HG03097 (cell line): Measurements from ENCODE around the gene FGF3.

Source experiments
- ATAC-seq: cut with Tn5 transposase; IDR thresholded peaks from one replicate; pipeline ENCODE4 v1.9.1; 2021; ENCODE audit not compliant: unreplicated experiment, low FRiP score

Gene FGF3

DNA sequence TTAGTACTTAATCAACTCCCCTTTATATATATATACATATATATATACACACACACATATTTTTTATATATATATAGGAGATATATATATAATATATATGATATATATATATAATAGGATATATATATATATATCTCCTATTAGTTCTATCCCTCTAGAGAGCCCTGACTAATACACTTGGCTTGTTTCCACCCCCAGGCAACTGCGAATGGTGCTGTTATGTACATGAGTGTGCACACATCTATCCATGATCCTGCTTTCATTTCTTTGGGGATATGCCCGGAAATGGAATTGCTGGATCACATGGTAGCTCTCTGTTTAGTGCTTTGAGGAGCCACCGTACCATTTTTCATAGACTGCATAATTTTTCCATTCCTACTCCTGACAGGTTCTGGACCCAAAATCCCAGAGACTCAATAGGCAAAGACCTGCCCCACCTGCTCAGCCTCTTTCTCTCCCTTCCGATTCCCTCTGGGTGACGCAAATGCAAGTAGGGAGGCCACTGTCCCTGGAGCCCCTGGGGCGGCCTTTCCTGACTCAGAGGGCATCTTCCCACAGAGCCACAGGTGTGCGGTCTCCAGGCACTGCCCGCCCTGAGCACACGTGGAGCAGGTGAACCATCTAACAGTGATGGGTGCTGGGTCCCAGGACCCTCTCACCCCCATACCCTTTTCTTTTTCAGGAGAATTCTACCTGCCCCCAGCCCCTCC is 12.0 kb downstream of the FGF3 start:
- no peak for ATAC-seq

DNA sequence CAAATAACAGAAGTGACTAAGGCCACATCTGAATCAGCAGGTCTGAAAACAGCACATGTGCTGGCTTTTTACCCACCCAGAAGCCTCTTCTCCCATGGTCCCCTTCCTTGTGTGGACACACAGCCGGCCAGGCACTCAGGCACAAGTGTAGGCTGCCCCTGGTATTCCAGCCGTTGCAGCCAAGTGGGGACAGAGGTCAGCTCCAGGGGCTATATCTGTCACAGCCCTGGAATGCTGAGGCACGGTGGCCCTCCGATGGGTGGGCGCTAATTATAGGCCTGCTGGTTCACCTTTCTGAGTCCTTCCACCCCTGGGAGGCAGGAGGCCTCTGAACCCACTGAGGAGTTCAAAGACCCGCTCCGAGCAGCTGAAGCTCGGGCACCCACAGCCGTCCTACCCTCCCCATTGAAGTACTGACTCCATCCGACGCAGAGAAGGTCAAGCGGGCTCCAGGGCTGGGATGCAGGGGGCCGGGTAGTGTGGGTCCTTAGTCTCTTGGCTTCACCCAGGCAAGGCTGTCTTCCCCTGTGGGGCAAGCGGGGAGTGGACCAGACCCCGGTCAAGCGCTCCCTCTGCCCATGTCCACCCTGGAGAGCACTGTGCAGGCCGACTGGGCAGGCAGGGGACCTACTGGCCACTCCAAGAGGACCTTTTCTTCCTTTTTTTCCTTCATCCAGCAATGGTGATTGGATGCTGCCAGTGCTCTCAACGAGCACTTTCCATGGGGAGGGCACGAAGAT is 14.3 kb downstream of the FGF3 start:
- ATAC-seq: no peak

DNA sequence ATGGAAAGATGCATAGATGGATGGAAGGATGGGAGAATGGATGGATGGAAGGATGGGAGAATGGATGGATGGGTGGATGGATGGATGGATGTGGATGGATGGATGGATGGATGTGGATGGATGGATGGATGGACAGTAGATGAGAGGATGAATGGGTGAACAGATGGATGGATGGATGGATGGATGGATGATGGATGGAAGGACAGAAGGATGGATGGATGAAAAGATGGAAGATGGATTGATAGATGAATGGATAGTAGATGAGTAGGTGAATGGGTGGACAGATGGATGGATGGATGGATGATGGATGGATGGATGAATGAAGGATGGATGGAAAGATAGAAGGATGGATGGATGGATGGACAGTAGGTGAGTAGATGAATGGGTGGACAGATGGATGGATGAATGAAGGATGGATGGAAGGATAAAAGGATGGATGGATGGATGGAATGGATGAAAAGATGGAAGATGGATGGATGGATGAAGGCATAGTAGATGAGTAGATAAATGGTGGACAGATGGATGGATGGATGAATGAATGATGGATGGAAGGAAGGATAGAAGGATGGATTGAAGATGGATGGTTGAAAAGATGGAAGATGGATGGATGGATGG is 15.5 kb downstream of the FGF3 start:
- no peak for ATAC-seq

DNA sequence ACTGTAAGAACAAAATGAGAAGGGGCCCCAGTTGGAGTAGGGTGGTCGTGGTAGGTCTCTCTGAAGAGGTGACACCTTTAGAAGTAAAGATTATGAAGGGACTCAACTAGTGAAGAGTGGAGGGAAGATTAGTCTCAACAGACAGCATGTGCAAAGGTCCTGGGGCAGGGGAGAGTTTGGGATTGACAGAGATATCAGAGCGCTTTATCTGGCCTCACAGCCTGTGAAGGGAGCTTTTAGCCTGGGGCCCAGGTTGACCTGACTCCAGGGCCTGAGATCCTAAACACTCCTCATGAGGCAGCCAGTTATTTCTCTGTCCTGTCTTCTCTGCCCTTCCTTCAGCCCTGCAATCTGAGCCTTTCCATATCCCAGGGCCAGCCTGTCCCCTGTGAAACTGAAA is 16.2 kb downstream of the FGF3 start:
- no peak for ATAC-seq

DNA sequence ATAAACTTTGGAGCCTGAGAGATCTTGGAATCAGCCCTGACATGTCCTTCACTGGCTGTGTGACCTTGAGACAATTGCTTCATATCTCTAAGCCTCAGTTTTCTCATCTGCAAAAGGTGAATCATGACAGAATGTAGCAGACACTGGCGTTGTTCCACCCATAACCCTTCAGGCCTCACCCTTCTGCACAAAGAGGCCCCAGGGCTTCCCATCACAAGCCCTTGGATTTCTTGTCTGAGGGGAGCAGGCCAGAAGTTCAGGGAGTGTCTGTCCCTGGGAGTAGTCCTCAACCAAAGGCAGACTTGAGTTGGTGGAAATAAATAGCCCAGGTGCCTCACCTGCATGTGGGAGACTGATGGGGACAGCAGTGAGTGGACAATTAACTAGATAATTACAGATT is 16.6 kb downstream of the FGF3 start:
- no peak for ATAC-seq

DNA sequence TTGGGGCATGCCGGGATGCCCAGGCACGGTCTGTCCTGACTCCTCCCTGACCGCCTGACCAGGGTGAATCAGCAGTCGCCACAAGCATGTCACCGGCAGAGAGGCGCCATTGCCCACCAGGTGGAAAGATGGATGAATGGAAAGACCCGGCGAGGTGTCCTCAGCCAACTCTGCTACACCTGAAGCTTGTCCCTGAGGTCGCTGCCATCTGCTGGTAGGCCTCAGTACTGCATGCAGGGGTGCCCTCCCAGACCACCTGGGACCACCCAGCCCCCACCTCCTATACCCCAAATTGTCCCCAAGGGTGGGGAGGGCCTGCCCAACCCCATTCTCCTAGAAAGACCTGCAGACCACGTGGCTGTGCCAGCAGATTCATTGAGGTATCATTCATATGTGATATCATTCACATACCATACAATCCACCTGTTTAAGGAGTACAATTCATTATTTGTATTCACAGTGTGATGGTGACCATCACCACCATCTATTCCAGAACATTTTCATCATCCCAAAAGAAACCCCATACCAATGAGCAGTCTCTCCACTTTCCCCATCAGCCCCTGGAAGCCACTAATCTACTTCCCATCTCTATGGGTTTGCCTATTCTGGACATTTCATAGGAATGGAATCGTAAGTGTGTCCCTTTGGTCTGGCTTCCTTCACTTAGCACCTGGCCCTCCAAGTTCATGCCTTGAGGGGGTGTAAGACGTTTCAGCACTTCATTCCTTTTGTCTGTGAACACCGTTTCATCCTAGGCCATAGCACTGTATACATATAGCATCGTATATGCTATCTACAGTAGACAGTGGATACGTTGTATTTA is 17.5 kb downstream of the FGF3 start:
- no peak for ATAC-seq

DNA sequence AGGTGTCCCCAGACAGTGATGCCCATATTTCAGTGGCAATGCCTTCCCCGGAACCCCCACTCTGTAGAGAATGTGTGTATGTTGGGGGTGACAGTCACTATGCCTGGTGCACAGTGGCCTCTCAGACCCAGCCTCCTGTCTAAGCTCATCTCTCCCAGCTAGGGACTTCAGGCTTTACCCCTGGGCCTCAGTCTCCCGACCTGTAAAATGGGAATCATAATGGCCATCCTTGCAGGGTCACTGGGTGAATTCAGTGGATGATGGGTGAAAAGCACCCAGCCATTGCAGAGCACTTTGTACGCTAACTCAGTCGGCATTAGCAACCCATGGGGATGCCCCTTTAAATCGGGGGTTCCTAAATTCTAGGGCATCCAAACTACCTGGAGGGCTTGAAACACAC is 18.9 kb downstream of the FGF3 start:
- ATAC-seq: no peak

DNA sequence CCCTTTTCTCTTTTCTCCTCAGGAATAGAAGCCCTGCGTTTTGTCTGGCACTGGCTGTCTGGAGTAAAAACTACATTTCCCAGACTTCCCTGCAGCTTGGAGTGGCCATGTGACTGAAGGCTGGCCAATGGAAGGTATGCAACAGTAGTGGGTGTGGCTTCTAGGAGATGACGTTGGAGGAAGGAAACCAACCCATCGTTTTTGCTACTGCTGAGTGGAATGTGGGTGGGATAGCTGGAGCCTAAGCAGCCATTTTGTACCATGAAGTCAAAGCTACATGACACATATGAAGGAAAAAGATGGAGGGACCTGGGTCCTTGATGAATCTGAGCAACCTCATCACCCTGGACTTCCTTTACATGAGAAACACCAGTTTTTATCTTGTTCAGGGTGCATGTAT is 19.6 kb downstream of the FGF3 start:
- ATAC-seq: no peak

DNA sequence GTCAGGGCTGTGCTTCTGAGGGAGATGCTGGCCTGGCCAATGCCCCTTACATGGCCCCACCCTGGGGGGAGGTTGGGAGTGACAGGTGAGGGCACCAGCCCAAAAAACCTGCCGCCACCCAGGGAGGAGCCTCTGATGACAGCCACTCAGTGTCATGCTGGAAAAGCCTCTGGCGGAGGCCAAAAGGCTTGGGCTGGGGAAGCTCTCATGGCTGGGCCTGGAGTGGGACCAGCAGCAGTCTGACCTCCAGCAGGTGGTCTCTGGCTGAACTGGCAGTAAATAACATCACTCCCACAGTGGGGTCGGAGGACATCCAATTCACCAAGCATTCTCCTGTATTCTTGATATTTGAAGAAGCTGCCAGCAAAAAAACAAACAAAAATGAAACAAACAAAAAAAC is 20.1 kb downstream of the FGF3 start:
- ATAC-seq: no peak

DNA sequence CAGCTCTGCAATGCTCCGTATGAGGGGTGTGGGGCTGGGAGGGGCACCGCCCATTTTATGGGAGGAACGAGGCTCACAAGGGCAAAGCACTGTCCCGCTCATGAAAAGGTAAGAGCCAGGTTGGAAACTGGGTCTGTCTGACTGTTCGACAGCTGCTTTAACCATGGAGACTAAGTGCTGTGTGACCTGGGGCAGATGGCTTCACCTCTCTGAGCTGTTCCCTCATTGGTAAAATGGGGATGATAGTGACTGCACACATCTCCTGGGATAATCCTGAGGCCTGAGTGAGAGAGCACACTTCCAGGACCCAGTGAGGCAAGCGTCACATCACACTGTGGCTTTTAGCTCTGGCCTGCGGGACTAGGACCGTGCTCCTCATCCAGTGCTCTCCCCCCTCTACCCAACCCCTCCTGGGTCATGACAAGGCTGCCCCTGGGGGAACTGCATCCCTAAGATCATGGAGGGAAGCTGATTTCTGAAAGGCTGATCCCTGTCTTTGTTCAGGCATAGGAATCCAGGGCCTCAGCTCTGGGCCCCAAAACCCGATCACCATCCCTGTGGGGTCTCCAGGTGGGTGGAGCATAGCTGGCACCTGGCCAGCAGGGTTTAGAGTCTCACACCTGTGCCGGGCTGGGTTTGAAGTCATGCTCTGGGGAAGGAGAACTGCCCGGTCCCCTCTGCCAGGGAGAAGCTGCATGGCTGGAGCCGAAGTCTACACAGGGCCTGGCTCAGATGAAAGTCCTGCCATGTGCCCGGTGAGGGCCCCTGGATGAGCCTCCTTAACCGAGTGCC is 21.3 kb downstream of the FGF3 start:
- no peak for ATAC-seq

DNA sequence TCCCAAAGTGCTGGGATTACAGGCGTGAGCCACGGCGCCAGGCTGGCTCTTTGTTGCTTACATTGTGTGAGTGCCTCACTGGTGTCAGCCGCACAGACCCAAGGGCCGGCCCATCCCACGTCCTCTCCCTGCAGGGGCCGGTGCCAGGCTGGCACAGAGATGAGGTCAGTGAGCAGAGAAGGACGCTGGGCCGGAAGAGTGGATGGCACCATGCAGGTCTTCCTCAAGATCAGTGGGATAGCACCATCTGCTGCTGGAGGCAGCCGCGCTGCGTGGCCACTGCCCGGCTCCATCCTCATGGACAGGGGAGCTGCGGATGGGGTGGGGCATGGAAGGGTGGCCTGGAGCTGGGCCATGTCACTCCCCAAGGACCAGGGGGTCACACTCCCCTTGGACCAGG is 22.1 kb downstream of the FGF3 start:
- no peak for ATAC-seq

DNA sequence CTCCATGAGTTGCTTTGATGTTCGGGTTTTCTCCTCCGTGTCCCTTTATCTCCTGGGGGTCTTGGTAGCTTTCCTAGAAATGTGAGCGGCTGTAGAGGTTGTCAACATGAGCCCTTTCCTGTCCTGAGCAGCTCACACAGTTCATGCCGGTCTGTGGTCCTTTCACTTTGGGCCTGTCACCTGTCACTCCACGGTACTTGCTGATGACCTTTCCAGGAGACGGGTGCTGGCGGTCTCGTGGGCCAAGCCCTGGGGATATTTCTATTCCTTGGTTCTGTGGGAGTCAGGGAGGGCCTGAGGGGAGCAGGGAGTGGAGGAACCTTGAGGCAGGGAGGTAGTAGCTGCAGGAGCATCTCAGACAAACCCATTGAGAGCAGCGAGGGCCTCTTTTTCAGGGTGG is 23.2 kb downstream of the FGF3 start:
- no peak for ATAC-seq

DNA sequence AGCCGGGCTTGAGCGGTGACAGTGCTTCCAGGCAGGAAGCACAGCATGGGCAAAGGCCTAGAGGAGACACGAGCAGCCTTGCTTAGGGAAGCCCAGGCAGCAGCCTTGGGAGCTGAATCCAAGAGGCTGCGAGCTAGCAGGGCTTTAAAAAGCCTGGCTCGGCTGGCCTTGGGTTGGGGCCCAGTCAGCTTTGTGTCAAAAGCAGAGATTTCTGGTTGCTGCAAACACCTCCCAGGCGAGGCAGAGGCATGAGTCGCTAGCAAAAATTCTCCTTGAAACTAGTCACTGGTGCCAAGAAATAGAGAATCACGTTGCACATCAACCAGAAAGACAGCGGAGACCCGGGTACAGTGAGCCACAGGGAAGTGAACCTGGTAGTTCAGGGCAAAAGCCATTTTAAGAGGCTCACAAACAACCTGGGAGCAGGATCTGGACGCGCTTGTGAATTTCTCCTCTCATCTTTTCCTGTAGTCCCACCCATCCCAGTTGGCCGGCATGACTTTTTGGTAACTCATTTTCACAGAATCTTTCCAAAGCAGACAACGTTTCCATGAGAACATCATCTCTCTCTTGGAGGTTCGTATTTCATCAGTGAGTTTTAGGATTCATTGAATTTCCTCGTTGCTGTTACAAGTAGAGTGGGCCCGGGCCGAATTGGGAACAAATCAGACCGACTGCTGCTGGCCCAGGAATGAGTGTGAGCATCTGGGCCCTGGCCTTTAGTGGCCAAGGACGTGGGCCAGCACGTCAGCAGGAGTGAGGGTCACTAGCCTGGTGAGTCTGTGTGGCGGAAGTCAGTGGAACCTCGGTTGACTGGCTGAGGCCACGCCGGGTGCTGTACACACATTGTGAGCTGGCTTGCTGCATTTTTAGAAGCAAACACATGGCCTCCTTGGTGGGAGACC is 27.7 kb downstream of the FGF3 start:
- no peak for ATAC-seq

DNA sequence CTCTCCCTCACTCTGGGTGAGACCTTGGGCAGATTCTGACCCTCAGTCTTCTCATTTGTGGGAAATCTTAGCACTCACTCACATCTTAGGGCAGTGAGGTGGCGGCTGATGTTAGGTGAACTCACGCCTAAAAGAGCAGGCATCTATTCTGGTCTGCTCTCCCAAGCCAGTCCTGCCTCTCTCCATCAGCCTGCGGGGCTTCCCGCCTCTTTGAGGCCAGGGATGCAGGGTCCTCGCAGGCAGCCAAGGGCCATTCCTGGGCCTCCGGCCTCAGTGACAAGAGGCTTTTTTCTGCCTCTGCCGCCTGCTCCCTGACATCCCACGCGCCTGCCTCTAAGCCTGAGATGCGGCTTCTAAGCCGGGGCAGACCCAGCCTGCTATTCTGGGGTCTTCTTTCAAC is 30.3 kb downstream of the FGF3 start:
- ATAC-seq: no peak

DNA sequence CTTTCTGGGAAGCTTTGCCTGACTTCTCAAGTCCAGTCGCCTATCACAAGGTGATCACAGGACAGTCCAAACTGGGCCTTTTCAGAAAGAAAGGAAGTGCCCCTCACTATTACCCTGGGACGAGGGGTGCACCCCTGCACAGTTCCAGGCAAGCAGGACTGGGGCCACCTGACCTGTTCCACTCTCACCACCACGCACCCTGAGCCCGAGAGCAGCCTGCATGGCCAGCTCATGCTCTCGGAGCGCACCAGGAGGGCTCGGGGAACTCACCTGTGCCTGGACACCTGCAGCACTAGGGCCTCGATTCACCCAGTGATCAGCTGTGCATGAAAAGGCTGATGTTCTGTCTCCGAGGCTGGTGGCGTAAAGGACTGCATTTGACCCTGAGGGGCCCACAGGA is 31.3 kb downstream of the FGF3 start:
- no peak for ATAC-seq

DNA sequence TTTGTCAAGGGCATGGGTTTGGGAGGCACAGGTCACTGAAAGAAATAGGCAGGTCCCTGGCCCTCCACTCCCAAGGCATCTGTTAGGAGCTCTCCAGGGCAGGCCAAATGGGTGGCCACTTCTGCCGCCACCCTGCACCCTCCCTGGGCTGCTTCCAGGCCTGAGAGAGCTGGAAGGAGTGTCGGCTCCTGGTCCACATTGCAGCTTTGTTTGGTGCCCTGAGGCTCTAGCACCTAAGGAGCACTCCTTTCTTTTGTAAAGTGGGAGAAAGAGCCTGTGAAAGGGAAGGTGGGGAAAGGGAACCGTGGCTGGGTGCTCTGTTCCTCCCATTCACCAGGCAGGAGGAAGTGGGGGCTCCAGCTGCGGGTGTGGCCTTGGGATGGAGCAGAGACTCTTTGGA is 31.8 kb downstream of the FGF3 start:
- no peak for ATAC-seq

DNA sequence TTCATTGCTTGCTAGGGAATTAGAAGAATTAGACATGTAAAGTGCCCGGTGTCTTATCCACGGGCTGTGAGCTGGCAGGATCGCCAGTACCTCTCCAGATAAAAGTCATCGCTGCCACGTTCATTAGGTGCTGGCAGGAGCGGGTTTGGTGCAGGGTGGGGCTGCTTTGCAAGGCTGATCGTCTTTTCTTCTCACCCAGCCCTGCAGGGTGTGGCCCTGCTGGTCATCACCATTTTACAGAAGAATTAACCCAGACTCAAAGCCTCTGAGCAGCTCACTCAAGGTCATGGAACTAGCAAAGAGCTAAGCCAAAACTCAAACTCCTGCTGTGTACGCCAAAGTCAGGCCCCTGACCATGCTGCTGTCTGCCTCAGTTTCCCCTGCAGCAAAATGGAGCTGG is 38.0 kb downstream of the FGF3 start:
- ATAC-seq: no peak

DNA sequence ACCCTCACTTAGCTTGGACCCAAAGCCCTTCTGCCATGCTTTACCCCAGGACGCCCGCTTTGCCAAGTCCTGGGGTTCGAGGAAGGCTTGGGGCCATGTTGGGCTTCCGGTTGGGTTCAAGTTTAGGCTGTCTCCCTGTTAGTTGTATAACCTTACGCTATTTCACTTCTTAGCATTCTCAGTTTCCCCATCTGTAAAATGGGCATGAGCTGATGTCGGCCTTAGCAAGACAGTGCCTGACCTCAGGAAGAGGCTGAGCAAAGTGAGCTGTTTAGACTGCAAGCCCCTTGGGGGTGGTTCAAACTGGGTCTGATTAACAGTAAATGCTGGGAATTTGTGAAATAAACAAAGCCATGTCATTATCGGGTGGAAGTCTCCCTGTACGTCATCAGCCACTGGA is 40.8 kb downstream of the FGF3 start:
- no peak for ATAC-seq

DNA sequence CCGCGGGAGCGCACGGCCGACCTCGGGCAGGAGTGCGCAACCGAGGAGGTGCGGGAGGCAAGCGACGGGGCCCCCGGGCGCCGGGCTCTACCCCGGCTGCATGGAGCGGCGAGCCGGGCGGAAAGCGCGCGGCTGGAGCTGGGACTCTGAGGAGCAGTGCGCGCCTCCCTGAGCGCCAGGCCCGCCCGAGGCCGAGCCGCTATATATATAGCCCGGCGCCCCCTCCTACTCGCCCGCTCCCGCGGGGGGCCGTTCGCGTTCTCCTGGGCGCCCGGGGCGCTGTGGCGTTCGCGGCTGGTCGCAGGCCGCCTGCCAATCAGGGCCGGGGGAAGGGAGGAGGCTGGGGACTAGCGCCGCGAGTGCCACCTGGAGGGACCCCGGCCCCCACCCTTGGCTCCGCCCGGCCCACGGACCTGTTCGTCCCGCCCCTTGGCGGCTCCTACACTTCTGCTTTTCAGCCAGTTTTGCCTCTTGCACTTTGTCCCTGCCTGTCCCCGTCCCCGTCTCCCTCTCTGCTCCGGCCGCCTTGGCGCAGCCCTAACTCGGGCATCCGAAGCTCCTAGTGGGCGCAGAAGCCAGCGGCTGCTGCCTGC is 44.0 kb downstream of the FGF3 start, which contains the start of gene FGF4:
FGF4 (minus strand) TSS at position 179 of the 593 bp plus-strand sequence. CDS start 257 bp downstream, outside the sequence.
- no peak for ATAC-seq
